NB4 (cell line): ENCODE measurements around the gene CDK4.

Experiments used
- POLR2A ChIP-seq: IDR thresholded peaks from 2 replicates; pipeline ENCODE4 v1.6.1; 2011; ENCODE audit warnings: mild to moderate bottlenecking; ENCODE audit not compliant: insufficient read length; ENCODE audit errors: extremely low read depth
- TF ChIP-seq, protein P1 (sequence below): IDR thresholded peaks from one replicate; pipeline ENCODE4 v1.5.1; 2012; ENCODE audit warnings: low read depth, low read length

DNA sequence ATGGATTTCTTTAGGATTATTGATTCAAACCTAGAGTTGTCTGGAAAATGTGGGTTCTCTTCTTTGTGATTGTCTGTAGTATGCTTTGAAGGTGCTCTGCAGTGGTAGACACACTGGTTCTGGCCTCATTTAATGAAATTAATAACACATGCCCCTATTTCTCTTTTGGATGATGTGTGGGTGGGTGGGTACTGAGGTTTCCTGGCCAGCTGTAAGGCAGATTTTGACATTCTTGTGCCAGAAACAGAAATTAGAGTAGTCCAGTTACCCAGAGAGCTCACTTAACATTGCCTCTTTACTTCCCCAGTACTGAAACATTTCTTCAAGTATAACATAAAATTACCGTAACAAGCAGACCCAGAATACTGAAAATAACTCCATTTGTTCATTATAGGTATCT is 44.9 kb upstream of the CDK4 start:
- TF ChIP-seq, protein P1, sequence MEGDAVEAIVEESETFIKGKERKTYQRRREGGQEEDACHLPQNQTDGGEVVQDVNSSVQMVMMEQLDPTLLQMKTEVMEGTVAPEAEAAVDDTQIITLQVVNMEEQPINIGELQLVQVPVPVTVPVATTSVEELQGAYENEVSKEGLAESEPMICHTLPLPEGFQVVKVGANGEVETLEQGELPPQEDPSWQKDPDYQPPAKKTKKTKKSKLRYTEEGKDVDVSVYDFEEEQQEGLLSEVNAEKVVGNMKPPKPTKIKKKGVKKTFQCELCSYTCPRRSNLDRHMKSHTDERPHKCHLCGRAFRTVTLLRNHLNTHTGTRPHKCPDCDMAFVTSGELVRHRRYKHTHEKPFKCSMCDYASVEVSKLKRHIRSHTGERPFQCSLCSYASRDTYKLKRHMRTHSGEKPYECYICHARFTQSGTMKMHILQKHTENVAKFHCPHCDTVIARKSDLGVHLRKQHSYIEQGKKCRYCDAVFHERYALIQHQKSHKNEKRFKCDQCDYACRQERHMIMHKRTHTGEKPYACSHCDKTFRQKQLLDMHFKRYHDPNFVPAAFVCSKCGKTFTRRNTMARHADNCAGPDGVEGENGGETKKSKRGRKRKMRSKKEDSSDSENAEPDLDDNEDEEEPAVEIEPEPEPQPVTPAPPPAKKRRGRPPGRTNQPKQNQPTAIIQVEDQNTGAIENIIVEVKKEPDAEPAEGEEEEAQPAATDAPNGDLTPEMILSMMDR = no peak
- TF ChIP-seq POLR2A = no peak
